GM18517 (cell line): ENCODE results near the gene PTPRH.
"Not testable (repeated sequence)": the region's sequence is repeated elsewhere in the genome, so short reads cannot be mapped to it uniquely, and the experiment has no call there.

Experiments
- ATAC-seq: cut with Tn5 transposase; IDR thresholded peaks from one replicate; pipeline ENCODE4 v1.9.1; 2021; ENCODE audit warnings: mild to moderate bottlenecking, moderate library complexity; ENCODE audit not compliant: unreplicated experiment

The PTPRH gene

DNA sequence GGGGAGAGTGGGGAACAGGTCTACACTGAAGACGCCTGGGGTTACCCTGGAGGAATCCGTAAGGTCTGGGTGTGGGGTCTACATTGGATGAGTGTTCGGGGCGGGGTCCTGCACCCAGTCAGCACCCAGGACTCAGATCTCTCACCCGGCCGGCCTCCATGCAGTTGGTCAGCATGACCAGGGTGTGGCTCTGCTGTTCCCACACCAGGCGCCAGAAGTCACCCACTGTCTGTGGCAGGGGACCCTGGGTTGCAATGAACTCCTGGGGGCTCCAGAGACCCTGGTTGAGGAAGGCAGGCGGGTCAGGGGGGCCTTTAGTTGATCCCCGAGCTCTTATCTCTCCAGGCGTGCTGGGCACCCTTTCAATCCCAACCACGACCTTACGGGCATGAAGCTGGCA, 23.2 kb downstream of the PTPRH start:
- no peak for ATAC-seq

GRCh38 chr19:55181740-55182139, 27.6 kb downstream of the PTPRH start:
- no peak for ATAC-seq

- ATAC-seq = no peak
Observed at GRCh38 chr19:55179606-55180484, 29.5 kb downstream of the PTPRH start, which contains the start of gene SYT5. Gene SYT5, minus strand, starts transcription at chr19:55180289. Its CDS starts 1,248 bp downstream, at chr19:55179041.

GRCh38 chr19:55178781-55179599, 30.3 kb downstream of the PTPRH start:
- ATAC-seq = no peak

DNA sequence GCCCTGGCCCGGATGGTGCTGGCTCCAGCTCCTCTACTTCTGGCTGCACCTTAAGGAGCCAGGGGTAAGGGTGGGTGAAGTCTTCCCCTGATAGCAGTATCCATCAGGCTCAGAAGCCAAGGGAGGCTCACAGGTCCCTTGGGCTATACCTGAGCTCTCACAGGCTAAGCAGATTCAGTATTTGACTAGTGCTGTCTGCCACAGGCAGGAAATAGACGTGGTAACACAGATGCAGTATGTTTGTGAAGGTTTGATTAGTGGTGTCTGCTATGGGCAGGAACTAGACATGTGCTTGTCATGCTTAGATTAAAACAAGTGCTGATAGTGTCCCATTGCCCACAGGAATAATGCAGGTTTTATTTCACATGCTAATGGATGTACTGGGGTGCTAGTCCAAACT, 33.2 kb downstream of the PTPRH start:
- ATAC-seq = no peak

DNA sequence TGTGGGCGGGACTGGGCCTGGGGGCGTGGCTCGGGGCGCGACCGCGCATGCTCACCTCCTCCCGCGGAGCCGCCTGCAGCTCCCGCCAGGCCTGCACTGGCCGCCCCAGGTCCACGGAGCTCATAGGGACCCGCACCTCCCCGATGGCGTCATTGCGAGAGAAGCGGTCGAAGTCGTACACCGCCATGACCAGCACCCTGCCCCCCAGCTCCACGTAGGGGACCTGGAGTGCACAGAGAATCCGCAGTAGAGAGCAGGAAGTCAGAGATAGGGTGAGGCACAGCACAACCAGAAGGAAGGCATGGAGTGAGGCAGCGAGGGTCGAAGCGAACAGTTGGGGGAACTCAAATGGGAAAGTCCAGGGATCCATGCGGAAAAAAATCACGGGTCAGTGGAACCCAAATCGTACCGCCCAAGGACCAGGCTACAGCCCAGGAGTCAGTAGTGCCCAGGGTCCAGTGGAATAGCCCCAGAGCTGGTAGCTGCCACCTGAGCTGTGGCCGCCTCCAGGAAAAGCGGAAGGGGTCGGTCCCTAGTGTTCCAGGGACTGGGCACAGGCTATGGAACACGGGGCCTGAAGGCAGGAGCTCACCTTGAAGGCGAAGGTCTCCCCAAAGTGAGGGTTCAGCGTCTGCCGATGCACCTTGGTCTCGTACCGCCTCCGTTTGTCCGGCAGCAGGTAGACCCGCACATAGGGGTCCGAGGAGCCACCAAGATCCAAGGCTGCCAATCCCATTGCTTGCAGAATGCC, 34.0 kb downstream of the PTPRH start:
- ATAC-seq = no peak

DNA sequence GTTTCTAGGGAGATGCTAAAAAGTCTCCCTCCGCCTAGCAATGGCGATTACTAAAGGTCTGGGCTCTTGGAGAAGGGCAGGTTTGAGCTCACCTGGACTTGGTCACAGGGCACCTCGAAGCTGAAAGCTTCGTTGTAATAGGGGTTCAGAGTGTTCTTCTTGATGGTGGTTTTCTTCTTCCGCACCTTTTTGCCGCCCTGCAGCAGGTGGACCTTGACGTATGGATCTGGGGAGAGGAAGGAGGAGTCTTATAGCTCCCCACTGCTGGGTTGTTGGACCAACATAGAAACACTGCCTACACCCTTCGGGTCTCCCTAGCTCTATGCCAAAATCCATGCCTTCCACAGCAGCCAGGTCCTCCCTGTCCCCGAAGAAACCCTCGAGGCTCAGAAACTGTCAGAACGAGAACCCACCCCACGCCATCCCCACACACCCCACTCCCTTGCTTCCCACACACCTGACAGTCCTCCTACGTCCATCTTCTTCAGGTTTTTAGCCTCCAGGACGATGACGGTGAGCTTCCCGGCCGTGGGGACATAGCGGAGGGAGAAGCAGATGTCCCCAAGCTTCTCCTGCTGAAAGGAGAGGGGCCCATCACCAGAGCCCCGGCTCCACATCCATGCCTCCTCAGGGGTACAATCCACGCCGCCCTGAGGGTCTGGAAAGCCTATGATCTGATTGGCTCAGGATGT, 34.7 kb downstream of the PTPRH start:
- no peak for ATAC-seq

DNA sequence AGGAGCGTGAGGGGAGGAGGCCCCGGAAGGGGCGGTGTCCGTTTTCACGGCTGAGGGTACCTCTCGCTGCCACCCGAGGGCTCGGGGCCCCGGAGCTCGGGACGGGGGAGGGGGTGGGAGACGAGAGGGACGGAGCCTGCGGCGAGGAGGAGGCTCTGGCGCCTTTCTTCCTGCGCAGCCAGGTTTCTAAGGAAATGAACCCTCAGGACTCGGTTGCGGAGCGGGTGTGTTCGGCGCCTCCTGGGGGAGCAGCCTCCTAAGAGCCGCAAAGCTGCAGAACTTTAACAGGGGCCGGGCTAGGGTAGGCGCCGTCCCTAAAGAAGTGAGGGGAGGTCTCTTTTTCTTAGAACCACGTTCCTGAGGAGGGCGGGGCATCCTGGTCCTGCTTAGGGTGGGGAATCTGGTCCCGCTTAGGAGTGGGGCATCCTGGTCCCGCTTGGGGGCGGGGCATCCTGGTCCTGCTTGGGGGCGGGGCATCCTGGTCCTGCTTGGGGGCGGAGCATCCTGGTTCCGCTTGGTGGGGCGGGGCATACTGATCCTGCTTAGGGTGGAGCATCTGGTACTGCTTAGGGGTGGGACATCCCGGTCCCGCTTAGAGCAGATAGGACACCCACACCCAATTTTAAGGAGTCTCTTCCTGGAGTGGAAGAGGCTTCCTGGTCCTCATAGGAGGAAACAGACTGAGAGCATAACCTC, 35.4 kb downstream of the PTPRH start:
- ATAC-seq = no peak

GRCh38 chr19:55173186-55173713, 36.1 kb downstream of the PTPRH start:
- no peak for ATAC-seq

- ATAC-seq = no peak
Observed at GRCh38 chr19:55172741-55173140, 36.6 kb downstream of the PTPRH start.

GRCh38 chr19:55172318-55172717, 37.0 kb downstream of the PTPRH start:
- not testable (repeated sequence) for ATAC-seq

GRCh38 chr19:55171440-55171839, 37.9 kb downstream of the PTPRH start:
- ATAC-seq = no peak

DNA sequence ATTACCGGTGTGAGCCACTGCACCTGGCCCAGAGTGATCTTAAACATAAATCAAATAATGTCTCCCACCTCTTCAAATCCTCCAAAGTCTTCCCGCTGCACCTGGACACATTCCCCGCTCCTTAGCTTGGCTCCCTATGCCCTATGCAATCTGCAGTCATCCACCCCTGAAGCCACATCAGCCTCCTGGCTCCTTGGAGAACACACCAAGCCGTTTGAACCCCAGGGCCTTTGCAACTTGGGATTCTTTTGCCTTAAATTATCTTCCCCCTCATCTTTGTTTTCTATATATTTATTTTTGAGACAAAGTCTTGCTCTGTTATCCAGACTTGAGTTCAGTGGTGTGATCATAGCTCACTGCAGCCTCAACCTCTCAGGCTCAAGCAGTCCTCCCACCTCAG, 40.2 kb downstream of the PTPRH start:
- no peak for ATAC-seq

DNA sequence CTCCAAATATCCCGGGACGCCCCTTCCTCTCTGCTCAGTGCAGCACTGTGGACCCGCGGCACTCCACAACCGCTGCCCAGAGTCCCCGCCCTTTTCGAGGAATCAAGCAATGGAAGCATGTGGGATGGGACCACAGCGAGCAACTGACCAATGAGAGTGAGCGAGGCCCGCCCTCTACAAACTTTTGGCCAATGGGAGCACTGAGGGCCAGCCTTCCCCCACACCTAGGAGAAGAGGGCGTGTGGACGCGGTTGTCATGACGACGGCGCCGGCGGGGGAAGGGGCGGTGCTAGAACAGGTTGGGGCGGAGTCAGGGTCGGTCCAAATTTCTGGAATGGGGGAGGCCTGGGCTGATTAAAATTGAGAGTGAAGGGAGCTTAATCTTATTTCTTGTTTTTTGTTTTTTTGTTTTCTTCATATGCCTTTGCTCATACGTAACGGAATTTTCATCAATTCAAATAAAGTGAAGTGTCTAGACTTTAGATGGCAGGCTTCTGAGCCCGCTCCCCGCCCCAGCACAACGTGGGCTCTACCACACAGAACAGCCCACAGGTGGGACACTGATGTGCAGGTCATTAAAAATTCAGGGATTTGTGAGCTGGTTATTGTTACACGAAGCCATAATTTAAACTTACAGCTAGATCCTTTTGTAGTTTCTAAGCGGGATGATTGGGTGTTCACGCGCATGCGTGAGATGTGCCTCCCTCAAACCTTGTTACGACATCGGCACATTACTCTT, 42.6 kb downstream of the PTPRH start, which contains the start of gene DNAAF3:
Gene DNAAF3 (minus strand): TSS at position 84 of the 739 bp plus-strand sequence. CDS start 200 bp downstream, outside the sequence.
- ATAC-seq = peak; percentile 84

GRCh38 chr19:55165952-55166529, 43.3 kb downstream of the PTPRH start:
- no peak for ATAC-seq

DNA sequence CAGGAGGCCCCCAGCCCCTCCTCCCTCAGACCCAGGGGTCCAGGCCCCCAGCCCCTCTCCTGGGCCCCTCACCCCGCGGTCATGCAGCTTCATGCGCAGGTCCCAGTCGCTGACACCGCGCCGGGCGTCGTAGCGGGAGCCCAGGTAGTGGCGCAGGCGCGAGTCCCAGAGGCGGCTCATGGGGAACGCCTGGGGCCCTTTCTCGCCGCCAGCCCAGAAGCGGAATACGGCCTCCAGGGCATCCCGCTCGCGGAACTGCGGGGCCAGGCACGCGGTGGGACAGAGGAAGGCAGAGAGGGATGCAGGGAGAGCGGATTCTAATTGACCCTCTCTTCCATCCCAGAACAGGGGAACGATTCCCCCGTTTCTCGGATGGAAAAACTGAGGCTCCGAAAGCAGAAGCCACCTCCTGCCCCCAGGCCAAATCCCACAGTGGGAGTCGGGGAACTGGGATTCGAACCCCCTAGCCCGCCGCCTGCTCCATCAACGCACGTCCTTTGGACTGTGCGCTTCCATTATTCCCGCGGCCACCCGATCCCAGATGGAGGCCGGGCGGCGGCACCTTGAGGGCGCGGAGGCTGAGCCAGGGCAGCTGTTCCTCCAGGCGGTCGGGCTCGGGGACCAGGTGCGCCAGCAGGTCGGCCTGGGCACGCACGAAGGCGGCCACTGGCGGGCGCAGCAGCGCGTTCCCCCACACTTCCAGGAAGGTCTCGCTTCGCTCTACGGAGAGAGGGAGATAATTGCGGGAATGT, 47.6 kb downstream of the PTPRH start:
- no peak for ATAC-seq

DNA sequence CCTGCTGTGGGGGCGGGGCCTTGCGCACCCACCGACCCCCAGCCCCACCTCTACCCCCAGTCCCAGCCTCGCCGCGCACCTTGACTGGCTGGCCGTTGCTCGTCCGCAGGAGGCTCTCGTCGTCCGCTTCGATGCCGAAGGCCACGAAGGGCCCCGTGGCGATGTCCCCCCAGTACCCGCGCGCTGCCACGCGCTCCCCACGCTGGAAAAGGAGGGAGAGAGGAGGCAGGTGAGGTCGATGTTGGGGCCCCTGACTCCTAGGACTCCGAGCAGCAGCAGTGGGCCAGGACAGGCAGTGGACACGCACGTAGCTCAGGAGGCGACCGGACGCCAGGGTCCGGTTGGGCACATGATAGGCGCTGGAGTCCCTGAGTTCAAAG, 48.3 kb downstream of the PTPRH start:
- no peak for ATAC-seq
